ENCODE measurements around the gene LARP1B. TPM values are rescaled to one million over a fixed set of nuclear protein-coding genes. Genes with fewer than 3 reads are reported as not detected.
"Not testable (repeated sequence)": the region's sequence is repeated elsewhere in the genome, so short reads cannot be mapped to it uniquely, and the experiment has no call there.

The LARP1B gene
- total RNA-seq, 1 donor from 2014 or later = 33.3 TPM

DNA sequence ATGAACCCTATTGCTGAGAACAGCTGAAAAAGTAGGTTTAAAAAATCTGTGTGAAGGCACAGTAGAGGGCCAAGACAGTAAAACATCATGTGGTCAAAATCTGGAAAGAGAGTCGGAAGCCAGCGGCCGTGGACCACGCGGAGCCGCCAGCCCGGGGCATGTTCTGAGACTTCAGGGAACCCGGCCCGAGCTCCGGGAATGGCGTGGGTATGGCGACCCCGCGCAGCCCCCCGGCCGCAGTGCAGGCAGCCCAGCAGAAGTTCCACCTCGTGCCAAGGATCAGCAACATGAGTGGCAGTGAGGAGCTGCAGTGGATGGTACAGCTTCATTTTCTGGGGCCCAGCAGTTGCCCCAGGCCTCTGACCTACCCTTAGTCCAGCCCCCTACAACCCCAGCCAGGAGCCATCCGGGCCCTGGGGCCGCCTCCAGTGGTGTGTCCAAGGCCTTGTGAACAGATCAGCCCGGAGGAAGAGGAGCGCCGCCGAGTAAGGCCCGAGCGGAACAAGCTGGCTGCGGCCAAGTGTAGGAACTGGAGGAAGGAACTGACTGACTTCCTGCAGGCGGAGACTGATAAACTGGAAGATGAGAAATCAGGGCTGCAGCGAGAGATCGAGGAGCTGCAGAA is 94.2 kb downstream of the LARP1B start:
- no peaks in the 10 kb centered on the region for H3K27me3 Mint-ChIP-seq (ENCODE audit: insufficient read depth)
- no peaks in the 10 kb centered on the region for H3K9me3 Mint-ChIP-seq
- no peak overlapping the region for H3K4me3 Mint-ChIP-seq
- no peak for DNase-seq (ENCODE audit: low spot score)
- no peak overlapping the region for H3K27ac Mint-ChIP-seq
- H3K36me3 Mint-ChIP-seq (ENCODE audit: low read depth) = no peaks in the 10 kb centered on the region
- intact Hi-C loops (cut with micrococcal nuclease) = no loop called here
- H3K4me1 Mint-ChIP-seq (ENCODE audit: low read depth) = no peaks in the 10 kb centered on the region

GRCh38 chr4:128155874-128156456 is 94.9 kb downstream of the LARP1B start:
- H3K9me3 Mint-ChIP-seq = no peaks in the 10 kb centered on the region
- no peak overlapping the region for H3K4me3 Mint-ChIP-seq
- H3K4me1 Mint-ChIP-seq (ENCODE audit: low read depth) = no peaks in the 10 kb centered on the region
- no peak overlapping the region for H3K27ac Mint-ChIP-seq
- intact Hi-C loops (cut with micrococcal nuclease) = no loop called here
- no peak for DNase-seq (ENCODE audit: low spot score)
- no peaks in the 10 kb centered on the region for H3K27me3 Mint-ChIP-seq (ENCODE audit: insufficient read depth)
- no peaks in the 10 kb centered on the region for H3K36me3 Mint-ChIP-seq (ENCODE audit: low read depth)

- H3K4me3 Mint-ChIP-seq; H3K4me1 Mint-ChIP-seq (ENCODE audit: low read depth); H3K27me3 Mint-ChIP-seq (ENCODE audit: insufficient read depth); DNase-seq (ENCODE audit: low spot score); H3K27ac Mint-ChIP-seq; H3K9me3 Mint-ChIP-seq; intact Hi-C loops (cut with micrococcal nuclease); H3K36me3 Mint-ChIP-seq (ENCODE audit: low read depth): not testable (repeated sequence)
These were observed 95.4 kb downstream of the LARP1B start for GRCh38 chr4:128156472-128156871.

- no peak overlapping the region for H3K4me3 Mint-ChIP-seq
- no peak for DNase-seq (ENCODE audit: low spot score)
- intact Hi-C loops (cut with micrococcal nuclease) = no loop called here
- H3K27me3 Mint-ChIP-seq (ENCODE audit: insufficient read depth) = no peaks in the 10 kb centered on the region
- H3K4me1 Mint-ChIP-seq (ENCODE audit: low read depth) = no peaks in the 10 kb centered on the region
- H3K9me3 Mint-ChIP-seq = no peaks in the 10 kb centered on the region
- H3K27ac Mint-ChIP-seq = no peak overlapping the region
- H3K36me3 Mint-ChIP-seq (ENCODE audit: low read depth) = no peaks in the 10 kb centered on the region
These were observed 97.8 kb downstream of the LARP1B start for GRCh38 chr4:128158894-128159293.

- Mint-ChIP-seq H3K36me3 (ENCODE audit: low read depth) (no peaks in the 10 kb centered on the region), H3K4me1 (ENCODE audit: low read depth) (no peaks in the 10 kb centered on the region), H3K27me3 (ENCODE audit: insufficient read depth) (no peaks in the 10 kb centered on the region), H3K4me3 (no peak overlapping the region), H3K9me3 (no peaks in the 10 kb centered on the region), H3K27ac (no peak overlapping the region)
- intact Hi-C loops (cut with micrococcal nuclease) = no loop called here
- no peak for DNase-seq (ENCODE audit: low spot score)
These were observed 98.9 kb downstream of the LARP1B start for GRCh38 chr4:128159967-128160366.

DNA sequence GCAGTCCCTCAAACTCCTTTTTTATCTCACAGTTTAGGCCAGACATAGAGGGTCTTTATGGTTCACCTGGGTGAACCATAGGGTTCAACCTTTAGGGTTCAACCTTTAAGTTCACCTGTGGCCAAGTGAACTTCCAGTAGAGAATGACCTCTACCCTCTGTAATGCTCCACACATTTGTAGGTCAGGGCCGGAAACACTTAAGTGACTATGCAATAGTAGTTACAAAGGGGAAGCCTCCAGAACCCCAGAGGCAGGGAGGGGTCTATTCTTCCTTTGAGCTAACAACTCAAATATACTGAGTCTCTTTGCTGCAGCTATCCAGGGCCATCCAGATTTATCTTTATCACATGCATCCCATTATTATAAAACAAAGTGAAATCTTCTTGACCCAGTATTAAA is 100.0 kb downstream of the LARP1B start:
- Mint-ChIP-seq H3K36me3 (ENCODE audit: low read depth) (no peaks in the 10 kb centered on the region), H3K9me3 (no peaks in the 10 kb centered on the region), H3K4me3 (no peak overlapping the region), H3K27ac (no peak overlapping the region), H3K27me3 (ENCODE audit: insufficient read depth) (no peaks in the 10 kb centered on the region), H3K4me1 (ENCODE audit: low read depth) (no peaks in the 10 kb centered on the region)
- intact Hi-C loops (cut with micrococcal nuclease) = no loop called here
- no peak for DNase-seq (ENCODE audit: low spot score)

- no peak overlapping the region for H3K4me3 Mint-ChIP-seq
These were observed 101.3 kb downstream of the LARP1B start for GRCh38 chr4:128162434-128162833.

GRCh38 chr4:128163177-128164117 is 102.3 kb downstream of the LARP1B start:
- Mint-ChIP-seq H3K4me1 (ENCODE audit: low read depth) (no peaks in the 10 kb centered on the region), H3K9me3 (no peaks in the 10 kb centered on the region)
- intact Hi-C loops (cut with micrococcal nuclease) = no loop called here

More at GRCh38 chr4:128162434-128162833, 101.3 kb downstream of the LARP1B start:
- Mint-ChIP-seq H3K4me1 (ENCODE audit: low read depth) (no peaks in the 10 kb centered on the region), H3K27ac (no peak overlapping the region), H3K27me3 (ENCODE audit: insufficient read depth) (no peaks in the 10 kb centered on the region), H3K36me3 (ENCODE audit: low read depth) (no peaks in the 10 kb centered on the region), H3K9me3 (no peaks in the 10 kb centered on the region)
- intact Hi-C loops (cut with micrococcal nuclease) = no loop called here
- DNase-seq (ENCODE audit: low spot score) = no peak

DNA sequence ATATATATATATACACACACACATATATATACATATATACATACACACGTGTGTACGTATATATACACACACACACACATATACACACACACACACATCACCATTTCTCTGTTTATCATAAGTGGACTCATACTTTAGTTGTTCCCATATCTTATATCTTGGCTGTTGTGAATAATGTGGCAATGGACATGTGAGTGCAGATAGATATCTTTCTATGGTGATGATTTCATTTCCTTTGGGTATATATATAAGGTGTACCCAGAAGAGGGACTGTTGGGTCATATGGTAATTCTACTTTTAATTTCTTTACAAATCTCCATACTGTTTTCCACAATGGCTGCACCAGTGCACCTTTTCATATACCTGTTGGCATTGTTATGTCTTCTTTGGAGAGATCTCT is 105.9 kb downstream of the LARP1B start:
- intact Hi-C loops (cut with micrococcal nuclease) = no loop called here
- Mint-ChIP-seq H3K27me3 (ENCODE audit: insufficient read depth) (no peaks in the 10 kb centered on the region), H3K36me3 (ENCODE audit: low read depth) (no peaks in the 10 kb centered on the region), H3K4me3 (no peak overlapping the region), H3K4me1 (ENCODE audit: low read depth) (no peaks in the 10 kb centered on the region), H3K27ac (no peak overlapping the region), H3K9me3 (no peaks in the 10 kb centered on the region)
- no peak for DNase-seq (ENCODE audit: low spot score)

More at GRCh38 chr4:128163177-128164117, 102.3 kb downstream of the LARP1B start:
- H3K27me3 Mint-ChIP-seq (ENCODE audit: insufficient read depth) = no peaks in the 10 kb centered on the region
- H3K27ac Mint-ChIP-seq = no peak overlapping the region
- DNase-seq (ENCODE audit: low spot score) = no peak
- H3K36me3 Mint-ChIP-seq (ENCODE audit: low read depth) = no peaks in the 10 kb centered on the region
- H3K4me3 Mint-ChIP-seq = no peak overlapping the region

DNA sequence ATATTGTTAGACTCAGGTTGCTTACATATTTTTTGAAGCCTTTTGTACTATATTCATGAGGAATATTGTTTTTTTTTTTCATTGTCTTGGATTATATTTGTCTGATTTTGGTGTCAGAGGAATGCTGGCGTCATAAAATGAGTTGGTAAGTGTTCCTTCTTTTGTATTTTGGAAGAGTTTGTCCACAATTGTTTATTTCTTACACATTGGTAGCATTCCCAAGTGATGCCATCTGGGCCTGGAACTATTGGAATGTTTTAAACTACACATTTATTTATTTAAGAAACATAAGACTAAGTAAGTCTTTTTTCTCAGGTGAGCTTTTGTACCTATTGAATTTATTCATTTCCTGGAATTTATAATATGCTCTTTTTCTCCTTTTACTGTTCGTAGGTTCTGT is 107.6 kb downstream of the LARP1B start:
- no peak overlapping the region for H3K4me3 Mint-ChIP-seq
- no peaks in the 10 kb centered on the region for H3K27me3 Mint-ChIP-seq (ENCODE audit: insufficient read depth)
- H3K36me3 Mint-ChIP-seq (ENCODE audit: low read depth) = no peaks in the 10 kb centered on the region
- no peak for DNase-seq (ENCODE audit: low spot score)
- no peak overlapping the region for H3K27ac Mint-ChIP-seq
- H3K9me3 Mint-ChIP-seq = no peaks in the 10 kb centered on the region
- H3K4me1 Mint-ChIP-seq (ENCODE audit: low read depth) = no peaks in the 10 kb centered on the region
- intact Hi-C loops (cut with micrococcal nuclease) = no loop called here

- H3K9me3 Mint-ChIP-seq = no peaks in the 10 kb centered on the region
- H3K4me1 Mint-ChIP-seq (ENCODE audit: low read depth) = no peaks in the 10 kb centered on the region
- intact Hi-C loops (cut with micrococcal nuclease) = no loop called here
- DNase-seq (ENCODE audit: low spot score) = no peak
- H3K4me3 Mint-ChIP-seq = no peak overlapping the region
- H3K27ac Mint-ChIP-seq = no peak overlapping the region
- H3K36me3 Mint-ChIP-seq (ENCODE audit: low read depth) = no peaks in the 10 kb centered on the region
- H3K27me3 Mint-ChIP-seq (ENCODE audit: insufficient read depth) = no peaks in the 10 kb centered on the region
These were observed 108.1 kb downstream of the LARP1B start for GRCh38 chr4:128169245-128169644.

DNA sequence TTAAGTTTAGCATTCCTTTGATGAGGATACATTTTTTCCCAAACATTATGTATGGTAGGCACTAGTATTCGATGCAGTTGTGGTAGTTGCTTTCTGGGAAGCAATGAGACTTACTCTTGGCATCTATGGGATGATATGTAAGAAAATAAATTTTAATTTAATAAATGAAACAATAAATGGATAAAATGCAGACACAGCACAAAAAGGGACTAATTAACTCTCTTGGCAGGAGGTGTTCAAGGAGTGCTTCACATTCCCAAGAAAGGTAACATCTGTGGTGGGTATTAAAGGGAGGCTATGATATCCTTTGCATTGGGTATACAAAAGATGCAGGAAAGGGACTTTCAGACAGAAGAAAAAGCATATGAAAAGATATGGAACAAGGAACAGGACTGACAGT is 115.5 kb downstream of the LARP1B start:
- Mint-ChIP-seq H3K27ac (no peak overlapping the region), H3K4me1 (ENCODE audit: low read depth) (peaks cover 8% of the 10 kb centered on the region), H3K27me3 (ENCODE audit: insufficient read depth) (no peaks in the 10 kb centered on the region), H3K9me3 (no peaks in the 10 kb centered on the region), H3K4me3 (no peak overlapping the region), H3K36me3 (ENCODE audit: low read depth) (no peaks in the 10 kb centered on the region)
- DNase-seq (ENCODE audit: low spot score) = no peak
- intact Hi-C loops (cut with micrococcal nuclease) = loop anchor here (2.0 to 10.0 kb wide), 2 partner anchors 116 to 392 kb away; partner anchors contain the start of genes HSPA4L and LARP1B

DNA sequence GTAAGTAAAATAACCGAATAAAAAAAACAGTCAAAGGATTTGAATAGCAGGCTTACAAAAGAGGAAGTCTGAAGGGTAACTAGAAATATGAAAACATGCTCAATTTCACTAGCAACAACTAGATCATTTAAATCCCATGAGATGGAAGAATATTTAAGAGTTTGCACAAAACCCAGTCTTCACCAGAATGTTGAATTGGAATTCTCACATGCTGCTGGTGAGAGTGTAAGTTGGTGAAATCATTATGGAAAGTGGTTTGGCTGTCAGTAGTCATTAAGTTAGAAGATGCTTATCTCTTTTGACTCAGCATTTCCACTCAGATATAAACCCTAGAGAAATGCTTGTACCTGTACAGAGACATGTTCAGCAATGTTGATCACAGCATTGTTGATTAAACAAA is 116.4 kb downstream of the LARP1B start:
- no peak overlapping the region for H3K4me3 Mint-ChIP-seq
- no peaks in the 10 kb centered on the region for H3K9me3 Mint-ChIP-seq
- no peak overlapping the region for H3K27ac Mint-ChIP-seq
- H3K27me3 Mint-ChIP-seq (ENCODE audit: insufficient read depth) = no peaks in the 10 kb centered on the region
- H3K4me1 Mint-ChIP-seq (ENCODE audit: low read depth) = peaks cover 8% of the 10 kb centered on the region
- DNase-seq (ENCODE audit: low spot score) = no peak
- intact Hi-C loops (cut with micrococcal nuclease) = loop anchor here (2.0 to 10.0 kb wide), 2 partner anchors 117 to 393 kb away; partner anchors contain the start of genes HSPA4L and LARP1B
- H3K36me3 Mint-ChIP-seq (ENCODE audit: low read depth) = no peaks in the 10 kb centered on the region

Measured in activated T-helper 1 cell treated with anti-CD3 and anti-CD28 coated beads, Interleukin-12 subunit alpha, Interleukin-12 subunit beta, Interleukin-2, Interleukin-4 antibody, amounts not matched to agents 30 ng/mL and 10 ng/mL and 1 ng/mL, durations not matched to agents 14 hours and 24 hours and 36 hours (primary cell).